Peyer's patch (tissue), 4 donors: ENCODE measurements around the gene NCAN. TPM values are rescaled to one million over a fixed set of nuclear protein-coding genes. Genes with fewer than 3 reads are reported as not detected.
A peak's percentile ranks its signal among the peaks of the same experiment; 100 is the strongest.

Source experiments
- DNase-seq, 3 donors: peaks; one replicate each; pipeline ENCODE4 v3.0.0-alpha.2; 2017 to 2019
- H3K27ac ChIP-seq, 4 donors: fragments of 200-600 bp; sonication (generic); one replicate each; pipeline ENCODE4 v1.5.1; 2016 to 2019
- H3K27me3 ChIP-seq, 2 donors: fragments of 200-600 bp; sonication (generic); one replicate each; pipeline ENCODE4 v1.5.1; 2019
- H3K36me3 ChIP-seq, 3 donors: fragments of 200-600 bp; sonication (generic); one replicate each; pipeline ENCODE4 v1.5.1; 2016 to 2019
- H3K4me1 ChIP-seq, 4 donors: fragments of 200-600 bp; sonication (generic); one replicate each; pipeline ENCODE4 v1.5.1; 2016 to 2019
- H3K4me3 ChIP-seq, 4 donors: fragments of 200-600 bp; sonication (generic); 1 replicate in 3 of 4; 2 replicates in 1 of 4; pipeline ENCODE4 v1.5.1; 2016 to 2019; ENCODE audit warnings: mild to moderate bottlenecking in 1 of 4
- H3K9me3 ChIP-seq, 4 donors: fragments of 200-600 bp; sonication (generic); one replicate each; pipeline ENCODE4 v1.5.1; 2016 to 2019; ENCODE audit warnings: mild to moderate bottlenecking in 1 of 4
- CTCF ChIP-seq, 6 experiments: fragments of 450-650 bp in 4 of 6; fragments of 200-600 bp in 2 of 6; sonication (generic) in 1 of 6; IDR thresholded peaks; one replicate each; pipeline ENCODE4 v1.5.1; 2017 to 2019; ENCODE audit warnings: antibody characterized with exemption in 6 of 6, mild to moderate bottlenecking in 3 of 6, moderate library complexity in 1 of 6
- POLR2A ChIP-seq, 2 donors: fragments of 450-650 bp; IDR thresholded peaks; one replicate each; pipeline ENCODE4 v1.5.1; 2017; ENCODE audit warnings: antibody characterized with exemption in 2 of 2, mild to moderate bottlenecking in 2 of 2, moderate library complexity in 2 of 2
- total RNA-seq, 4 donors: library from RNA; depleted of rRNA; stranded (reverse); fragments of >200 nt; gene quantifications; one replicate each; pipeline ENCODE4 v1.1.0, GENCODE V29; 2016

Gene NCAN
- not detected for total RNA-seq

GRCh38 chr19:19211499-19212420 is at the start of gene NCAN:
TSS of gene NCAN (plus strand) at chr19:19211958. CDS start at chr19:19216954, 4,996 bp downstream.
- peaks cover 0 to 24% of the 10 kb centered on the region in 2 donors for H3K27me3 ChIP-seq
- H3K27ac ChIP-seq = no peak within 1 kb of the TSS
- no peaks in the 10 kb centered on the region for H3K36me3 ChIP-seq
- TF ChIP-seq CTCF (IDR thresholded peaks at IDR 0.05) = no peak
- TF ChIP-seq POLR2A (IDR thresholded peaks at IDR 0.05) = no peak
- no peaks in the 10 kb centered on the region for H3K9me3 ChIP-seq
- H3K4me3 ChIP-seq = no peak within 1 kb of the TSS
- no peak for DNase-seq
- no peaks in the 10 kb centered on the region for H3K4me1 ChIP-seq

GRCh38 chr19:19162495-19162894 is 49.3 kb upstream of the NCAN start:
- no peak overlapping the region for H3K27ac ChIP-seq
- H3K9me3 ChIP-seq = no peaks in the 10 kb centered on the region
- H3K36me3 ChIP-seq = no peaks in the 10 kb centered on the region
- no peak for TF ChIP-seq CTCF (IDR thresholded peaks at IDR 0.05)
- no peaks in the 10 kb centered on the region for H3K4me1 ChIP-seq
- no peaks in the 10 kb centered on the region for H3K27me3 ChIP-seq
- DNase-seq = no peak
- no peak overlapping the region for H3K4me3 ChIP-seq

GRCh38 chr19:19165396-19165795 is 46.4 kb upstream of the NCAN start:
- Histone ChIP-seq H3K9me3 (no peaks in the 10 kb centered on the region), H3K27me3 (no peaks in the 10 kb centered on the region), H3K4me1 (peaks cover 0 to 10% (median 5%) of the 10 kb centered on the region in 4 donors), H3K36me3 (no peaks in the 10 kb centered on the region), H3K27ac (no peak overlapping the region), H3K4me3 (no peak overlapping the region)
- TF ChIP-seq POLR2A (IDR thresholded peaks at IDR 0.05) (no peak), CTCF (IDR thresholded peaks at IDR 0.05) (no peak)
- no peak for DNase-seq

- Histone ChIP-seq H3K36me3 (no peaks in the 10 kb centered on the region), H3K27ac (no peak overlapping the region), H3K4me1 (peaks cover 0 to 14% (median 7%) of the 10 kb centered on the region in 4 donors), H3K4me3 (no peak overlapping the region), H3K27me3 (no peaks in the 10 kb centered on the region), H3K9me3 (no peaks in the 10 kb centered on the region)
- TF ChIP-seq POLR2A (IDR thresholded peaks at IDR 0.05) (no peak), CTCF (IDR thresholded peaks at IDR 0.05) (no peak)
- DNase-seq = no peak
Measured at GRCh38 chr19:19167612-19168011, 44.1 kb upstream of the NCAN start.

GRCh38 chr19:19169236-19170052 is 42.3 kb upstream of the NCAN start:
- Histone ChIP-seq H3K4me3 (peak overlapping the region in 3 of 4 donors; percentile 37 to 43 (median 38)), H3K36me3 (no peaks in the 10 kb centered on the region), H3K9me3 (no peaks in the 10 kb centered on the region), H3K4me1 (peaks cover 0 to 14% (median 7%) of the 10 kb centered on the region in 4 donors), H3K27me3 (no peaks in the 10 kb centered on the region), H3K27ac (no peak overlapping the region)
- no peak for TF ChIP-seq POLR2A (IDR thresholded peaks at IDR 0.05)
- no peak for TF ChIP-seq CTCF (IDR thresholded peaks at IDR 0.05)
- DNase-seq = no peak
